Liver (tissue), 9 donors: Measurements from ENCODE around the gene TMEFF1. TPM values are rescaled to one million over a fixed set of nuclear protein-coding genes. Genes with fewer than 3 reads are reported as not detected.

Experiments
- DNase-seq: peaks from one replicate; pipeline ENCODE4 v3.0.0-alpha.2; 2017; ENCODE audit warnings: low spot score
- H3K27ac ChIP-seq, 2 donors: one replicate each; pipeline ENCODE4 v1.7.0; 2013; ENCODE audit warnings: inconsistent platforms in 2 of 2, low read length in 2 of 2, control low read depth in 1 of 2, low read depth in 1 of 2, mild to moderate bottlenecking in 1 of 2
- H3K27me3 ChIP-seq, 4 donors: one replicate each; pipeline versions ENCODE4 v1.6.1 to v1.7.0; 2013; ENCODE audit warnings: low read length in 3 of 4, inconsistent platforms in 1 of 4, mild to moderate bottlenecking in 1 of 4, moderate library complexity in 1 of 4; ENCODE audit not compliant: control insufficient read depth in 4 of 4, insufficient read depth in 4 of 4
- H3K36me3 ChIP-seq, 4 donors: one replicate each; pipeline versions ENCODE4 v1.6.1 to v1.7.0; 2013; ENCODE audit warnings: low read length in 3 of 4, mild to moderate bottlenecking in 3 of 4, low read depth in 1 of 4, moderate library complexity in 1 of 4; ENCODE audit not compliant: control insufficient read depth in 4 of 4, insufficient read depth in 3 of 4
- H3K4me1 ChIP-seq, 4 donors: one replicate each; pipeline versions ENCODE4 v1.6.1 to v1.7.0; 2013; ENCODE audit warnings: low read length in 3 of 4, mild to moderate bottlenecking in 3 of 4, moderate library complexity in 1 of 4; ENCODE audit not compliant: control insufficient read depth in 4 of 4, insufficient read depth in 4 of 4
- H3K4me3 ChIP-seq, 3 donors: one replicate each; pipeline versions ENCODE4 v1.6.1 to v1.7.0; 2013; ENCODE audit warnings: low read length in 3 of 3, control low read depth in 1 of 3, low read depth in 1 of 3, mild to moderate bottlenecking in 1 of 3
- H3K9ac ChIP-seq, 2 donors: one replicate each; pipeline ENCODE4 v1.7.0; 2013; ENCODE audit warnings: low read length in 2 of 2, mild to moderate bottlenecking in 2 of 2, moderate library complexity in 2 of 2, control low read depth in 1 of 2, low read depth in 1 of 2
- H3K9me3 ChIP-seq, 4 donors: one replicate each; pipeline versions ENCODE4 v1.6.1 to v1.7.0; 2013; ENCODE audit warnings: low read length in 3 of 4; ENCODE audit not compliant: control insufficient read depth in 4 of 4
- ATF3 ChIP-seq: IDR thresholded peaks from 2 replicates; pipeline ENCODE4 v1.6.1; 2016; ENCODE audit warnings: antibody characterized with exemption
- EGR1 ChIP-seq, 2 donors: IDR thresholded peaks; 2 replicates each; pipeline ENCODE4 v1.6.1; 2016 to 2018; ENCODE audit warnings: antibody characterized with exemption in 2 of 2, low read depth in 2 of 2
- FOXA2 ChIP-seq: IDR thresholded peaks from 2 replicates; pipeline ENCODE4 v1.6.1; 2016; ENCODE audit warnings: antibody characterized with exemption
- GABPA ChIP-seq, 2 donors: IDR thresholded peaks in 1 of 2; conservative IDR thresholded peaks in 1 of 2; 2 replicates each; pipeline ENCODE4 v1.6.1; 2016; ENCODE audit warnings: antibody characterized with exemption in 2 of 2, mild to moderate bottlenecking in 1 of 2, moderate library complexity in 1 of 2
- HNF4A ChIP-seq, 2 donors: conservative IDR thresholded peaks; 2 replicates each; pipeline ENCODE4 v1.6.1; 2016; ENCODE audit warnings: antibody characterized with exemption in 2 of 2, mild to moderate bottlenecking in 2 of 2
- HNF4G ChIP-seq: IDR thresholded peaks from 2 replicates; pipeline ENCODE4 v1.6.1; 2016; ENCODE audit warnings: antibody characterized with exemption
- JUND ChIP-seq, 2 donors: IDR thresholded peaks; 2 replicates each; pipeline ENCODE4 v1.6.1; 2016; ENCODE audit warnings: antibody characterized with exemption in 2 of 2
- MAX ChIP-seq: IDR thresholded peaks from 2 replicates; pipeline ENCODE4 v1.6.1; 2016; ENCODE audit warnings: antibody characterized with exemption
- NR2F2 ChIP-seq: IDR thresholded peaks from 2 replicates; pipeline ENCODE4 v1.6.1; 2016; ENCODE audit warnings: antibody characterized with exemption
- RAD21 ChIP-seq, 2 donors: IDR thresholded peaks; 2 replicates each; pipeline ENCODE4 v1.6.1; 2016; ENCODE audit warnings: antibody characterized with exemption in 2 of 2, mild to moderate bottlenecking in 2 of 2
- RXRA ChIP-seq, 2 donors: IDR thresholded peaks; 2 replicates each; pipeline ENCODE4 v1.6.1; 2017 to 2018; ENCODE audit warnings: antibody characterized with exemption in 2 of 2, mild to moderate bottlenecking in 1 of 2
- SP1 ChIP-seq: IDR thresholded peaks from 2 replicates; pipeline ENCODE4 v1.6.1; 2018; ENCODE audit warnings: antibody characterized with exemption, mild to moderate bottlenecking
- TAF1 ChIP-seq: conservative IDR thresholded peaks from 2 replicates; pipeline ENCODE4 v1.6.1; 2016; ENCODE audit warnings: antibody characterized with exemption, mild to moderate bottlenecking
- YY1 ChIP-seq: IDR thresholded peaks from 2 replicates; pipeline ENCODE4 v1.6.1; 2016; ENCODE audit warnings: antibody characterized with exemption, mild to moderate bottlenecking
- ZBTB33 ChIP-seq: IDR thresholded peaks from 2 replicates; pipeline ENCODE4 v1.6.1; 2016; ENCODE audit warnings: antibody characterized with exemption
- WGBS: extraction: QIAGEN DNeasy Blood & Tissue Kit; methylation state at CpG from one replicate; pipeline ENCODE4 v1.1.7; 2013; 5-methylcytosine and 5-hydroxymethylcytosine counted together
- polyA plus RNA-seq, 2 donors: library from polyadenylated mRNA; stranded (reverse) in 1 of 2; unstranded in 1 of 2; fragments of 200-250 nt in 1 of 2; fragments of >200 nt in 1 of 2; fragmentation: Nextera tagmentation in 1 of 2; extraction: Ambion mirVana in 1 of 2; gene quantifications; one replicate each; pipeline versions ENCODE4 v1.2.1 to v1.2.3, GENCODE V29; 2013 to 2015
- total RNA-seq, 2 donors: library from RNA; depleted of rRNA; stranded (reverse); fragments of >200 nt; gene quantifications; one replicate each; pipeline ENCODE4 v1.2.3, GENCODE V29; 2014
- TF ChIP-seq, protein P1 (sequence below): IDR thresholded peaks from 2 replicates; pipeline ENCODE4 v1.6.1; 2016; ENCODE audit warnings: antibody characterized with exemption, mild to moderate bottlenecking
- donor health status: healthy.
- donor health status: healthy.
- donor health status: healthy.
- donor health status: healthy.
- donor health status: healthy.

TMEFF1 gene
- total and polyA plus RNA-seq, 4 donors, result not detected

- no peak overlapping the region for H3K4me3 ChIP-seq
- H3K36me3 ChIP-seq, result no peaks in the 10 kb centered on the region
- no peak for DNase-seq
- TF ChIP-seq YY1 (no peak), HNF4A (conservative IDR thresholded peaks at IDR 0.05) (no peak), JUND (IDR thresholded peaks at IDR 0.05) (no peak), ATF3 (no peak), ZBTB33 (no peak), RAD21 (IDR thresholded peaks at IDR 0.05) (no peak), SP1 (no peak), NR2F2 (no peak), TAF1 (no peak), FOXA2 (no peak), MAX (no peak), HNF4G (no peak), EGR1 (IDR thresholded peaks at IDR 0.05; ENCODE audit: low read depth in 2 of 2) (no peak), GABPA (IDR thresholded peaks at IDR 0.05 in 1 of 2, conservative IDR thresholded peaks at IDR 0.05 in 1 of 2) (no peak)
- TF ChIP-seq, protein P1, sequence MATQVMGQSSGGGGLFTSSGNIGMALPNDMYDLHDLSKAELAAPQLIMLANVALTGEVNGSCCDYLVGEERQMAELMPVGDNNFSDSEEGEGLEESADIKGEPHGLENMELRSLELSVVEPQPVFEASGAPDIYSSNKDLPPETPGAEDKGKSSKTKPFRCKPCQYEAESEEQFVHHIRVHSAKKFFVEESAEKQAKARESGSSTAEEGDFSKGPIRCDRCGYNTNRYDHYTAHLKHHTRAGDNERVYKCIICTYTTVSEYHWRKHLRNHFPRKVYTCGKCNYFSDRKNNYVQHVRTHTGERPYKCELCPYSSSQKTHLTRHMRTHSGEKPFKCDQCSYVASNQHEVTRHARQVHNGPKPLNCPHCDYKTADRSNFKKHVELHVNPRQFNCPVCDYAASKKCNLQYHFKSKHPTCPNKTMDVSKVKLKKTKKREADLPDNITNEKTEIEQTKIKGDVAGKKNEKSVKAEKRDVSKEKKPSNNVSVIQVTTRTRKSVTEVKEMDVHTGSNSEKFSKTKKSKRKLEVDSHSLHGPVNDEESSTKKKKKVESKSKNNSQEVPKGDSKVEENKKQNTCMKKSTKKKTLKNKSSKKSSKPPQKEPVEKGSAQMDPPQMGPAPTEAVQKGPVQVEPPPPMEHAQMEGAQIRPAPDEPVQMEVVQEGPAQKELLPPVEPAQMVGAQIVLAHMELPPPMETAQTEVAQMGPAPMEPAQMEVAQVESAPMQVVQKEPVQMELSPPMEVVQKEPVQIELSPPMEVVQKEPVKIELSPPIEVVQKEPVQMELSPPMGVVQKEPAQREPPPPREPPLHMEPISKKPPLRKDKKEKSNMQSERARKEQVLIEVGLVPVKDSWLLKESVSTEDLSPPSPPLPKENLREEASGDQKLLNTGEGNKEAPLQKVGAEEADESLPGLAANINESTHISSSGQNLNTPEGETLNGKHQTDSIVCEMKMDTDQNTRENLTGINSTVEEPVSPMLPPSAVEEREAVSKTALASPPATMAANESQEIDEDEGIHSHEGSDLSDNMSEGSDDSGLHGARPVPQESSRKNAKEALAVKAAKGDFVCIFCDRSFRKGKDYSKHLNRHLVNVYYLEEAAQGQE, result no peak
- H3K9me3 ChIP-seq, result no peaks in the 10 kb centered on the region
- H3K9ac ChIP-seq, result no peak overlapping the region
- WGBS, result 58% methylated on average over 6 of the region's 6 CpGs
- no peak overlapping the region for H3K27ac ChIP-seq
- no peaks in the 10 kb centered on the region for H3K4me1 ChIP-seq
- no peaks in the 10 kb centered on the region for H3K27me3 ChIP-seq
Observed at GRCh38 chr9:100515578-100516494, 42.9 kb downstream of the TMEFF1 start.

GRCh38 chr9:100521282-100521681, 48.3 kb downstream of the TMEFF1 start:
- no peak for DNase-seq
- Histone ChIP-seq H3K9me3 (no peaks in the 10 kb centered on the region), H3K9ac (no peak overlapping the region), H3K27ac (no peak overlapping the region), H3K4me1 (no peaks in the 10 kb centered on the region), H3K27me3 (no peaks in the 10 kb centered on the region), H3K36me3 (no peaks in the 10 kb centered on the region), H3K4me3 (no peak overlapping the region)
- WGBS, result 84% methylated on average over 3 of the region's 3 CpGs
- TF ChIP-seq TAF1, result no peak
- no peak for TF ChIP-seq SP1
- TF ChIP-seq, protein P1, result no peak
- no peak for TF ChIP-seq YY1
- no peak for TF ChIP-seq RXRA (IDR thresholded peaks at IDR 0.05)
- TF ChIP-seq GABPA (IDR thresholded peaks at IDR 0.05 in 1 of 2, conservative IDR thresholded peaks at IDR 0.05 in 1 of 2), result no peak
- TF ChIP-seq ATF3, result no peak
- TF ChIP-seq JUND (IDR thresholded peaks at IDR 0.05), result no peak
- no peak for TF ChIP-seq ZBTB33
- no peak for TF ChIP-seq RAD21 (IDR thresholded peaks at IDR 0.05)
- TF ChIP-seq HNF4A (conservative IDR thresholded peaks at IDR 0.05), result no peak
- TF ChIP-seq MAX, result no peak
- no peak for TF ChIP-seq HNF4G
- TF ChIP-seq NR2F2, result no peak
- no peak for TF ChIP-seq EGR1 (IDR thresholded peaks at IDR 0.05; ENCODE audit: low read depth in 2 of 2)
